ENCODE measurements around the gene PHACTR3.

Gene PHACTR3

GRCh38 chr20:59688999-59689398 is 84.7 kb downstream of the PHACTR3 start:
- Histone ChIP-seq H3K9me3 (no peaks in the 10 kb centered on the region), H3K4me3 (no peak overlapping the region), H3K4me1 (no peaks in the 10 kb centered on the region), H3K27ac (no peak overlapping the region), H3K36me3 (no peaks in the 10 kb centered on the region), H3K27me3 (no peaks in the 10 kb centered on the region)
- intact Hi-C loops (cut with DNase I; ENCODE audit: low total_unique reads): no loop called here
- no peak for DNase-seq
- TF ChIP-seq, protein P1, sequence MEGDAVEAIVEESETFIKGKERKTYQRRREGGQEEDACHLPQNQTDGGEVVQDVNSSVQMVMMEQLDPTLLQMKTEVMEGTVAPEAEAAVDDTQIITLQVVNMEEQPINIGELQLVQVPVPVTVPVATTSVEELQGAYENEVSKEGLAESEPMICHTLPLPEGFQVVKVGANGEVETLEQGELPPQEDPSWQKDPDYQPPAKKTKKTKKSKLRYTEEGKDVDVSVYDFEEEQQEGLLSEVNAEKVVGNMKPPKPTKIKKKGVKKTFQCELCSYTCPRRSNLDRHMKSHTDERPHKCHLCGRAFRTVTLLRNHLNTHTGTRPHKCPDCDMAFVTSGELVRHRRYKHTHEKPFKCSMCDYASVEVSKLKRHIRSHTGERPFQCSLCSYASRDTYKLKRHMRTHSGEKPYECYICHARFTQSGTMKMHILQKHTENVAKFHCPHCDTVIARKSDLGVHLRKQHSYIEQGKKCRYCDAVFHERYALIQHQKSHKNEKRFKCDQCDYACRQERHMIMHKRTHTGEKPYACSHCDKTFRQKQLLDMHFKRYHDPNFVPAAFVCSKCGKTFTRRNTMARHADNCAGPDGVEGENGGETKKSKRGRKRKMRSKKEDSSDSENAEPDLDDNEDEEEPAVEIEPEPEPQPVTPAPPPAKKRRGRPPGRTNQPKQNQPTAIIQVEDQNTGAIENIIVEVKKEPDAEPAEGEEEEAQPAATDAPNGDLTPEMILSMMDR (IDR thresholded peaks at IDR 0.05): no peak

GRCh38 chr20:59690101-59690500 is 85.8 kb downstream of the PHACTR3 start:
- Histone ChIP-seq H3K27me3 (no peaks in the 10 kb centered on the region), H3K27ac (no peak overlapping the region), H3K4me1 (no peaks in the 10 kb centered on the region), H3K4me3 (no peak overlapping the region), H3K9me3 (no peaks in the 10 kb centered on the region), H3K36me3 (no peaks in the 10 kb centered on the region)
- intact Hi-C loops (cut with DNase I; ENCODE audit: low total_unique reads): no loop called here
- TF ChIP-seq, protein P1 (IDR thresholded peaks at IDR 0.05): no peak
- DNase-seq: no peak

DNA sequence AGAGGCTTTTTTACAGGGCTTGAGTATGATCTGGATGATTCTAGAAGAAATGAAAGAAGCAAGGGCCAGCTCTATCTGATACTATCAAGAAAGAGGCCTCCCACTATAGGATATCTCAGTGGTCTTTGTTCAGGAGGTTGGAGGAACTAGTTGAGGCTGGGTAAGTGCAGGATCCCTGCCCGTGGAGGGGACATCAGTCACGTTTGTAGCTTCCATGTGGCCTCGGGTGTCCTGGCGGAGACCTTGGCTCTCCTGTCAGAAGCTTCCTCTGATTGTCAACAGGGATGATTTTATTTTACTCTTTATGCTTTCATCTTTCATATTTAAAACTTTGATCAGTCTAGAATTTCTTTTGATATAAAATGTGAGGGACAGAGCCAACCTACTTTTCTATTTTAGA is 86.6 kb downstream of the PHACTR3 start:
- Histone ChIP-seq H3K9me3 (no peaks in the 10 kb centered on the region), H3K27ac (no peak overlapping the region), H3K36me3 (no peaks in the 10 kb centered on the region), H3K27me3 (no peaks in the 10 kb centered on the region), H3K4me1 (no peaks in the 10 kb centered on the region), H3K4me3 (no peak overlapping the region)
- no peak for DNase-seq
- TF ChIP-seq, protein P1 (IDR thresholded peaks at IDR 0.05): no peak
- intact Hi-C loops (cut with DNase I; ENCODE audit: low total_unique reads): no loop called here

- no peaks in the 10 kb centered on the region for H3K4me1 ChIP-seq
- intact Hi-C loops (cut with DNase I; ENCODE audit: low total_unique reads): no loop called here
Observed at GRCh38 chr20:59692139-59692538, 87.8 kb downstream of the PHACTR3 start.

DNA sequence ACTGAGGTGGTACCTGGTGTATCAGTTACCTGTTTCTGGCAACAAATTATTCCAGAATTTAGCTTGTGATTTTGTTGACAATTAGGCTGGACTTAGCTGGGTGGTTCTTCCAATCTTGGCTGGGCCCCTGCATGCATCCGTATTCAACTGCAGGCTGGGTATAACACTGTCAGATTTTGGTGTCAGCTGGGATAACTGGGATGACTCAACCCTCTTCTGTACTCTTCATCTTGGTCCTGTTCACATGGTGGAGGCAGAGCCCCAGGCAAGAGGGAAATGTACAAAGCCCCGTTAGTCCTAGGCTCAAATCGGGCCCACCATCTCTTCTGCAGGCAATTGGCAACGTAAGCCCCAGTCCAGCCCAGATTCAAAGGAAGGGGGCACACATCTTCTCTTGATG is 89.2 kb downstream of the PHACTR3 start:
- intact Hi-C loops (cut with DNase I; ENCODE audit: low total_unique reads): no loop called here
- TF ChIP-seq, protein P1 (IDR thresholded peaks at IDR 0.05): no peak
- no peaks in the 10 kb centered on the region for H3K27me3 ChIP-seq
- DNase-seq: no peak
- no peaks in the 10 kb centered on the region for H3K9me3 ChIP-seq
- no peak overlapping the region for H3K4me3 ChIP-seq
- H3K27ac ChIP-seq: no peak overlapping the region
- no peaks in the 10 kb centered on the region for H3K36me3 ChIP-seq
- H3K4me1 ChIP-seq: no peaks in the 10 kb centered on the region

More at GRCh38 chr20:59692139-59692538, 87.8 kb downstream of the PHACTR3 start:
- H3K4me3 ChIP-seq: no peak overlapping the region
- no peaks in the 10 kb centered on the region for H3K27me3 ChIP-seq
- H3K27ac ChIP-seq: no peak overlapping the region
- no peak for DNase-seq
- H3K9me3 ChIP-seq: no peaks in the 10 kb centered on the region
- H3K36me3 ChIP-seq: no peaks in the 10 kb centered on the region
- TF ChIP-seq, protein P1 (IDR thresholded peaks at IDR 0.05): no peak

GRCh38 chr20:59696476-59696875 is 92.1 kb downstream of the PHACTR3 start:
- Histone ChIP-seq H3K9me3 (no peaks in the 10 kb centered on the region), H3K4me3 (no peak overlapping the region), H3K27me3 (no peaks in the 10 kb centered on the region), H3K4me1 (no peaks in the 10 kb centered on the region), H3K27ac (no peak overlapping the region), H3K36me3 (no peaks in the 10 kb centered on the region)
- intact Hi-C loops (cut with DNase I; ENCODE audit: low total_unique reads): no loop called here
- no peak for DNase-seq
- TF ChIP-seq, protein P1 (IDR thresholded peaks at IDR 0.05): no peak

All from tibial artery (tissue), 4 donors.